ENCODE measurements around the gene TANGO6. TPM values are rescaled to one million over a fixed set of nuclear protein-coding genes. Genes with fewer than 3 reads are reported as not detected.
"Not testable (repeated sequence)": the region's sequence is repeated elsewhere in the genome, so short reads cannot be mapped to it uniquely, and the experiment has no call there.

Gene TANGO6
- total RNA-seq, 1 donor from 2014 or later = 9.3 TPM

- no peak for DNase-seq (ENCODE audit: missing footprints)
- no peak for ATAC-seq
- intact Hi-C loops (cut with DNase I) = no loop called here
These were observed 192.0 kb downstream of the TANGO6 start for GRCh38 chr16:69035375-69035774.

- intact Hi-C loops (cut with DNase I) = no loop called here
- ATAC-seq (no peak), DNase-seq (ENCODE audit: missing footprints) (no peak)
These were observed 193.2 kb downstream of the TANGO6 start for GRCh38 chr16:69036399-69037091.

- intact Hi-C loops (cut with DNase I) = no loop called here
- no peak for DNase-seq (ENCODE audit: missing footprints)
- ATAC-seq = no peak
These were observed 194.2 kb downstream of the TANGO6 start for GRCh38 chr16:69037373-69038160.

GRCh38 chr16:69039333-69039941, 196.1 kb downstream of the TANGO6 start:
- ATAC-seq (no peak), DNase-seq (ENCODE audit: missing footprints) (no peak)
- intact Hi-C loops (cut with DNase I) = no loop called here

GRCh38 chr16:69040144-69040909, 197.0 kb downstream of the TANGO6 start:
- DNase-seq (ENCODE audit: missing footprints) = no peak
- intact Hi-C loops (cut with DNase I) = no loop called here
- no peak for ATAC-seq

- intact Hi-C loops (cut with DNase I) = no loop called here
- no peak for DNase-seq (ENCODE audit: missing footprints)
- no peak for ATAC-seq
These were observed 205.2 kb downstream of the TANGO6 start for GRCh38 chr16:69048328-69049120.

- intact Hi-C loops (cut with DNase I) = no loop called here
- no peak for ATAC-seq
- no peak for DNase-seq (ENCODE audit: missing footprints)
These were observed 205.8 kb downstream of the TANGO6 start for GRCh38 chr16:69049146-69049545.

GRCh38 chr16:69049603-69050375, 206.5 kb downstream of the TANGO6 start:
- intact Hi-C loops (cut with DNase I) = no loop called here
- ATAC-seq (no peak), DNase-seq (ENCODE audit: missing footprints) (no peak)

- ATAC-seq; intact Hi-C loops (cut with DNase I); DNase-seq (ENCODE audit: missing footprints): not testable (repeated sequence)
These were observed 208.1 kb downstream of the TANGO6 start for GRCh38 chr16:69051517-69051830.

- no peak for DNase-seq (ENCODE audit: missing footprints)
- ATAC-seq = no peak
- intact Hi-C loops (cut with DNase I) = no loop called here
These were observed 211.7 kb downstream of the TANGO6 start for GRCh38 chr16:69055008-69055407.

- intact Hi-C loops (cut with DNase I) = no loop called here
- DNase-seq (ENCODE audit: missing footprints) (no peak), ATAC-seq (no peak)
These were observed 212.6 kb downstream of the TANGO6 start for GRCh38 chr16:69055980-69056379.

GRCh38 chr16:69056421-69056820, 213.1 kb downstream of the TANGO6 start:
- ATAC-seq = no peak
- intact Hi-C loops (cut with DNase I) = no loop called here
- DNase-seq (ENCODE audit: missing footprints) = no peak

GRCh38 chr16:69057400-69058378, 214.4 kb downstream of the TANGO6 start:
- intact Hi-C loops (cut with DNase I) = no loop called here
- DNase-seq (ENCODE audit: missing footprints) (no peak), ATAC-seq (no peak)

GRCh38 chr16:69063491-69063890, 220.2 kb downstream of the TANGO6 start:
- DNase-seq (ENCODE audit: missing footprints); intact Hi-C loops (cut with DNase I); ATAC-seq: not testable (repeated sequence)

- ATAC-seq (no peak), DNase-seq (ENCODE audit: missing footprints) (no peak)
- intact Hi-C loops (cut with DNase I) = no loop called here
These were observed 220.9 kb downstream of the TANGO6 start for GRCh38 chr16:69064124-69064763.

GRCh38 chr16:69064764-69065313, 221.5 kb downstream of the TANGO6 start:
- ATAC-seq = peak; percentile 77
- intact Hi-C loops (cut with DNase I) = no loop called here
- no peak for DNase-seq (ENCODE audit: missing footprints)
